Measurements from ENCODE around the gene GRN. TPM values are rescaled to one million over a fixed set of nuclear protein-coding genes. Genes with fewer than 3 reads are reported as not detected.

Gene GRN
- total and polyA plus RNA-seq, 2 of the 13 experiments (the other 11 are each of a cell fraction or from before 2014, with no cell fraction given): 86.6 to 143 TPM

DNA sequence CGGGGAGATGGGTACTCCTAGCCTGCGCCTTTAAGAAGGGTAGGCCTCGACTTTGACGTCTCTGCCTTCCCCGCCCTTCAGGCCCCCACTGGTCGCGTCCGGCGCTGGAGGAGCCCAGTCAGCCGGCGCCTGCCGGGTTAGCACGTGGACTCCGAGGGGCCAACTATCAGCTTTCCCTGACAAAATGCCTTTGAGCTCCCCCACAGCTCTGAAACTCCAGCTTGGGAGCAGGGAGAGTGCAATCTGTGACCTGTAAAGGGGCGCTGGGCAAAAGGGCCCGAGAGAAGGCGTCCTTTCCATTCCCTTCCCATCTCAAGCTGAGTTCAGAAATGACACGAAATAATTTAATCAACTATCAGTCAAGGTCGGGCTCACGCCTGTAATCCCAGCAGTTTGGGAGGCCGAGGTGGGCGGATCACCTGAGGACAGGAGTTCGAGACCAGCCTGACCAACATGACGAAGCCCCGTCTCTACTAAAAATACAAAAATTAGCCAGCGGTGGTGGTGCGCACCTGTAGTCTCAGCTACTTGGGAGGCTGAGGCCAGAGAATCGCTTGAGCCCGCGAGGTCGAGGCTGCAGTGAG is 18.1 kb upstream of the GRN start (continued):
- TF ChIP-seq, protein P1, sequence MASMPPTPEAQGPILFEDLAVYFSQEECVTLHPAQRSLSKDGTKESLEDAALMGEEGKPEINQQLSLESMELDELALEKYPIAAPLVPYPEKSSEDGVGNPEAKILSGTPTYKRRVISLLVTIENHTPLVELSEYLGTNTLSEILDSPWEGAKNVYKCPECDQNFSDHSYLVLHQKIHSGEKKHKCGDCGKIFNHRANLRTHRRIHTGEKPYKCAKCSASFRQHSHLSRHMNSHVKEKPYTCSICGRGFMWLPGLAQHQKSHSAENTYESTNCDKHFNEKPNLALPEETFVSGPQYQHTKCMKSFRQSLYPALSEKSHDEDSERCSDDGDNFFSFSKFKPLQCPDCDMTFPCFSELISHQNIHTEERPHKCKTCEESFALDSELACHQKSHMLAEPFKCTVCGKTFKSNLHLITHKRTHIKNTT (CRISPR knock-in tag; IDR thresholded peaks at IDR 0.05): no peak
- TF ChIP-seq, protein P2, sequence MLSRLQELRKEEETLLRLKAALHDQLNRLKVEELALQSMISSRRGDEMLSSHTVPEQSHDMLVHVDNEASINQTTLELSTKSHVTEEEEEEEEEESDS (CRISPR knock-in tag; IDR thresholded peaks at IDR 0.05; ENCODE audit: borderline replicate concordance): no peak
- no peak for TF ChIP-seq ATRX (CRISPR knock-in tag; IDR thresholded peaks at IDR 0.05; ENCODE audit: borderline replicate concordance)
- TF ChIP-seq, protein P3, sequence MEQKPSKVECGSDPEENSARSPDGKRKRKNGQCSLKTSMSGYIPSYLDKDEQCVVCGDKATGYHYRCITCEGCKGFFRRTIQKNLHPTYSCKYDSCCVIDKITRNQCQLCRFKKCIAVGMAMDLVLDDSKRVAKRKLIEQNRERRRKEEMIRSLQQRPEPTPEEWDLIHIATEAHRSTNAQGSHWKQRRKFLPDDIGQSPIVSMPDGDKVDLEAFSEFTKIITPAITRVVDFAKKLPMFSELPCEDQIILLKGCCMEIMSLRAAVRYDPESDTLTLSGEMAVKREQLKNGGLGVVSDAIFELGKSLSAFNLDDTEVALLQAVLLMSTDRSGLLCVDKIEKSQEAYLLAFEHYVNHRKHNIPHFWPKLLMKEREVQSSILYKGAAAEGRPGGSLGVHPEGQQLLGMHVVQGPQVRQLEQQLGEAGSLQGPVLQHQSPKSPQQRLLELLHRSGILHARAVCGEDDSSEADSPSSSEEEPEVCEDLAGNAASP (CRISPR knock-in tag; IDR thresholded peaks at IDR 0.05; ENCODE audit: borderline replicate concordance): no peak
- no peak for TF ChIP-seq ZNF878 (CRISPR knock-in tag; IDR thresholded peaks at IDR 0.05)
- peak; percentile 82 for TF ChIP-seq PHF21A (CRISPR knock-in tag; IDR thresholded peaks at IDR 0.05)
- TF ChIP-seq, protein P4, sequence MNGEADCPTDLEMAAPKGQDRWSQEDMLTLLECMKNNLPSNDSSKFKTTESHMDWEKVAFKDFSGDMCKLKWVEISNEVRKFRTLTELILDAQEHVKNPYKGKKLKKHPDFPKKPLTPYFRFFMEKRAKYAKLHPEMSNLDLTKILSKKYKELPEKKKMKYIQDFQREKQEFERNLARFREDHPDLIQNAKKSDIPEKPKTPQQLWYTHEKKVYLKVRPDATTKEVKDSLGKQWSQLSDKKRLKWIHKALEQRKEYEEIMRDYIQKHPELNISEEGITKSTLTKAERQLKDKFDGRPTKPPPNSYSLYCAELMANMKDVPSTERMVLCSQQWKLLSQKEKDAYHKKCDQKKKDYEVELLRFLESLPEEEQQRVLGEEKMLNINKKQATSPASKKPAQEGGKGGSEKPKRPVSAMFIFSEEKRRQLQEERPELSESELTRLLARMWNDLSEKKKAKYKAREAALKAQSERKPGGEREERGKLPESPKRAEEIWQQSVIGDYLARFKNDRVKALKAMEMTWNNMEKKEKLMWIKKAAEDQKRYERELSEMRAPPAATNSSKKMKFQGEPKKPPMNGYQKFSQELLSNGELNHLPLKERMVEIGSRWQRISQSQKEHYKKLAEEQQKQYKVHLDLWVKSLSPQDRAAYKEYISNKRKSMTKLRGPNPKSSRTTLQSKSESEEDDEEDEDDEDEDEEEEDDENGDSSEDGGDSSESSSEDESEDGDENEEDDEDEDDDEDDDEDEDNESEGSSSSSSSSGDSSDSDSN (CRISPR knock-in tag; IDR thresholded peaks at IDR 0.05): peak; percentile 43; the same call in 1 of the 2 replicates
- TF ChIP-seq KLF11 (CRISPR knock-in tag; IDR thresholded peaks at IDR 0.05): peak; percentile 66; the same call in 1 of the 2 replicates
- TF ChIP-seq, protein P5, sequence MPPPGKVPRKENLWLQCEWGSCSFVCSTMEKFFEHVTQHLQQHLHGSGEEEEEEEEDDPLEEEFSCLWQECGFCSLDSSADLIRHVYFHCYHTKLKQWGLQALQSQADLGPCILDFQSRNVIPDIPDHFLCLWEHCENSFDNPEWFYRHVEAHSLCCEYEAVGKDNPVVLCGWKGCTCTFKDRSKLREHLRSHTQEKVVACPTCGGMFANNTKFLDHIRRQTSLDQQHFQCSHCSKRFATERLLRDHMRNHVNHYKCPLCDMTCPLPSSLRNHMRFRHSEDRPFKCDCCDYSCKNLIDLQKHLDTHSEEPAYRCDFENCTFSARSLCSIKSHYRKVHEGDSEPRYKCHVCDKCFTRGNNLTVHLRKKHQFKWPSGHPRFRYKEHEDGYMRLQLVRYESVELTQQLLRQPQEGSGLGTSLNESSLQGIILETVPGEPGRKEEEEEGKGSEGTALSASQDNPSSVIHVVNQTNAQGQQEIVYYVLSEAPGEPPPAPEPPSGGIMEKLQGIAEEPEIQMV (CRISPR knock-in tag; IDR thresholded peaks at IDR 0.05; ENCODE audit: low read depth): peak; percentile 80; the same call in 1 of the 2 replicates
- no peak; the same call in 1 of the 2 replicates for TF ChIP-seq ZMYM2 (CRISPR knock-in tag; IDR thresholded peaks at IDR 0.05)
- TF ChIP-seq NBN (conservative IDR thresholded peaks at IDR 0.05): no peak
- TF ChIP-seq, protein P6, sequence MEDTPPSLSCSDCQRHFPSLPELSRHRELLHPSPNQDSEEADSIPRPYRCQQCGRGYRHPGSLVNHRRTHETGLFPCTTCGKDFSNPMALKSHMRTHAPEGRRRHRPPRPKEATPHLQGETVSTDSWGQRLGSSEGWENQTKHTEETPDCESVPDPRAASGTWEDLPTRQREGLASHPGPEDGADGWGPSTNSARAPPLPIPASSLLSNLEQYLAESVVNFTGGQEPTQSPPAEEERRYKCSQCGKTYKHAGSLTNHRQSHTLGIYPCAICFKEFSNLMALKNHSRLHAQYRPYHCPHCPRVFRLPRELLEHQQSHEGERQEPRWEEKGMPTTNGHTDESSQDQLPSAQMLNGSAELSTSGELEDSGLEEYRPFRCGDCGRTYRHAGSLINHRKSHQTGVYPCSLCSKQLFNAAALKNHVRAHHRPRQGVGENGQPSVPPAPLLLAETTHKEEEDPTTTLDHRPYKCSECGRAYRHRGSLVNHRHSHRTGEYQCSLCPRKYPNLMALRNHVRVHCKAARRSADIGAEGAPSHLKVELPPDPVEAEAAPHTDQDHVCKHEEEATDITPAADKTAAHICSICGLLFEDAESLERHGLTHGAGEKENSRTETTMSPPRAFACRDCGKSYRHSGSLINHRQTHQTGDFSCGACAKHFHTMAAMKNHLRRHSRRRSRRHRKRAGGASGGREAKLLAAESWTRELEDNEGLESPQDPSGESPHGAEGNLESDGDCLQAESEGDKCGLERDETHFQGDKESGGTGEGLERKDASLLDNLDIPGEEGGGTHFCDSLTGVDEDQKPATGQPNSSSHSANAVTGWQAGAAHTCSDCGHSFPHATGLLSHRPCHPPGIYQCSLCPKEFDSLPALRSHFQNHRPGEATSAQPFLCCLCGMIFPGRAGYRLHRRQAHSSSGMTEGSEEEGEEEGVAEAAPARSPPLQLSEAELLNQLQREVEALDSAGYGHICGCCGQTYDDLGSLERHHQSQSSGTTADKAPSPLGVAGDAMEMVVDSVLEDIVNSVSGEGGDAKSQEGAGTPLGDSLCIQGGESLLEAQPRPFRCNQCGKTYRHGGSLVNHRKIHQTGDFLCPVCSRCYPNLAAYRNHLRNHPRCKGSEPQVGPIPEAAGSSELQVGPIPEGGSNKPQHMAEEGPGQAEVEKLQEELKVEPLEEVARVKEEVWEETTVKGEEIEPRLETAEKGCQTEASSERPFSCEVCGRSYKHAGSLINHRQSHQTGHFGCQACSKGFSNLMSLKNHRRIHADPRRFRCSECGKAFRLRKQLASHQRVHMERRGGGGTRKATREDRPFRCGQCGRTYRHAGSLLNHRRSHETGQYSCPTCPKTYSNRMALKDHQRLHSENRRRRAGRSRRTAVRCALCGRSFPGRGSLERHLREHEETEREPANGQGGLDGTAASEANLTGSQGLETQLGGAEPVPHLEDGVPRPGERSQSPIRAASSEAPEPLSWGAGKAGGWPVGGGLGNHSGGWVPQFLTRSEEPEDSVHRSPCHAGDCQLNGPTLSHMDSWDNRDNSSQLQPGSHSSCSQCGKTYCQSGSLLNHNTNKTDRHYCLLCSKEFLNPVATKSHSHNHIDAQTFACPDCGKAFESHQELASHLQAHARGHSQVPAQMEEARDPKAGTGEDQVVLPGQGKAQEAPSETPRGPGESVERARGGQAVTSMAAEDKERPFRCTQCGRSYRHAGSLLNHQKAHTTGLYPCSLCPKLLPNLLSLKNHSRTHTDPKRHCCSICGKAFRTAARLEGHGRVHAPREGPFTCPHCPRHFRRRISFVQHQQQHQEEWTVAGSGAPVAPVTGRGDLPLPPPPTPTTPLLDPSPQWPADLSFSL (CRISPR knock-in tag; IDR thresholded peaks at IDR 0.05): no peak
- TF ChIP-seq, protein P7, sequence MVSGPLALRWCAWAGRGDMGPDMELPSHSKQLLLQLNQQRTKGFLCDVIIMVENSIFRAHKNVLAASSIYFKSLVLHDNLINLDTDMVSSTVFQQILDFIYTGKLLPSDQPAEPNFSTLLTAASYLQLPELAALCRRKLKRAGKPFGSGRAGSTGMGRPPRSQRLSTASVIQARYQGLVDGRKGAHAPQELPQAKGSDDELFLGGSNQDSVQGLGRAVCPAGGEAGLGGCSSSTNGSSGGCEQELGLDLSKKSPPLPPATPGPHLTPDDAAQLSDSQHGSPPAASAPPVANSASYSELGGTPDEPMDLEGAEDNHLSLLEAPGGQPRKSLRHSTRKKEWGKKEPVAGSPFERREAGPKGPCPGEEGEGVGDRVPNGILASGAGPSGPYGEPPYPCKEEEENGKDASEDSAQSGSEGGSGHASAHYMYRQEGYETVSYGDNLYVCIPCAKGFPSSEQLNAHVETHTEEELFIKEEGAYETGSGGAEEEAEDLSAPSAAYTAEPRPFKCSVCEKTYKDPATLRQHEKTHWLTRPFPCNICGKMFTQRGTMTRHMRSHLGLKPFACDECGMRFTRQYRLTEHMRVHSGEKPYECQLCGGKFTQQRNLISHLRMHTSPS (CRISPR knock-in tag; IDR thresholded peaks at IDR 0.05; ENCODE audit: low read depth): no peak
- TF ChIP-seq SIX4 (CRISPR knock-in tag; IDR thresholded peaks at IDR 0.05): no peak
